Measurements from ENCODE around the gene MLX. TPM values are rescaled to one million over a fixed set of nuclear protein-coding genes. Genes with fewer than 3 reads are reported as not detected.
A peak's percentile ranks its signal among the peaks of the same experiment; 100 is the strongest.

MLX gene
- total and polyA plus RNA-seq, 10 of the 15 experiments (the other 5 are each of a cell fraction or from before 2014, with no cell fraction given) = 34.4 to 65.0 (median 44.4) TPM

DNA sequence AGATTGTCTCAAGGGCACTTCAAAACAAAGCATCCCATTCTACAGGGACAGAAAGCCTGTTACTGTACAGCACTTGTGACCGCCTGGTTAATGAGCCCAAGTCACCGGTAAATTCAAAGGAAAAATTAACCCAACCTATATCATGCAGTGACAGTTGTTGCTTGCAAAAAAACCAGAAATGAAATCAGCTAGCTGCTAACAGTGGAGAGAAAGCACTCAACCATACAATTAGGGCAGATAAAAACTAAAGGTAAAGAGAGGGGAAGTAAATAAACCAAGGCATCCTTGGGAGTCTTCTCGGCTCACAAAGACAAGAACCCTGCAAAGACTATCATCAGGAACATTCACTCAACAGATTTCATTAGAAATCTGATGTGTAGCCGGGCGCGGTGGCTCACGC lies 36.4 kb downstream of the MLX start:
- no peaks in the 10 kb centered on the region; the same call in 1 of the 2 replicates for H4K20me1 ChIP-seq (ENCODE audit: control insufficient read depth, insufficient read depth)
- FAIRE-seq (no peak), ATAC-seq (peak; percentile 61), DNase-seq (ENCODE audit: low read depth, low spot score) (no peak)
- POLR2A ChIA-PET = interaction anchor here (3.0 to 3.9 kb wide), 2 partner anchors 25 to 74 kb away, joined by 21 to 26 read pairs; partner anchors contain the start of genes PLEKHH3 and PSMC3IP
- CTCF ChIA-PET = no interaction called here
- in situ Hi-C loops (cut with MboI) = loop anchor here (25.0 kb wide), 1 partner anchor 609 kb away; the partner anchor contains the start of gene TMEM106A
- H3K79me2 ChIP-seq (ENCODE audit: control insufficient read depth, insufficient read depth, low read length) = peaks cover 74% of the 10 kb centered on the region
- no TSS peak for BruUV-seq (replicated peaks)
- H3K27me3 ChIP-seq (replicated peaks in 1 of 2; ENCODE audit: control insufficient read depth in 2 of 2, insufficient read depth in 2 of 2, low read length in 1 of 2) = no peaks in the 10 kb centered on the region
- intact Hi-C loops (cut with micrococcal nuclease; ENCODE audit: unreplicated experiment) = no loop called here
- WGBS (ENCODE audit: insufficient coverage, insufficient replicate concordance, low lambda C conversion rate, missing lambda C conversion rate) = 80% methylated on average over 7 of the region's 7 CpGs
- peaks cover 8% of the 10 kb centered on the region for H3K4me1 ChIP-seq (ENCODE audit: control insufficient read depth, insufficient read depth, low read length)
- no peaks in the 10 kb centered on the region for H3K9me3 ChIP-seq (replicated peaks; ENCODE audit: control insufficient read depth, insufficient read depth, low read length)
- peaks cover 0 to 4% of the 10 kb centered on the region in 2 experiments; a peak in 2 of 4 replicates for H3K36me3 ChIP-seq (ENCODE audit: control insufficient read depth in 2 of 2, insufficient read depth in 2 of 2, low read length in 1 of 2)
- peak overlapping the region; percentile 49; the same call in 1 of the 2 replicates for H3K4me3 ChIP-seq
- H3K27ac ChIP-seq (ENCODE audit: control insufficient read depth, insufficient read depth) = no peak overlapping the region
- RAD21 ChIA-PET (ENCODE audit: unreplicated experiment) = interaction anchor here (1.4 to 6.8 kb wide), 3 partner anchors 25 to 80 kb away, joined by 3 to 58 read pairs (median 43); partner anchors contain the start of genes PLEKHH3 and PSMC3IP
- peak overlapping the region; percentile 49 for H3K4me2 ChIP-seq (ENCODE audit: control insufficient read depth, insufficient read depth)
- H3K9ac ChIP-seq (ENCODE audit: control insufficient read depth, insufficient read depth, low read length) = peak overlapping the region; percentile 10; the same call in 1 of the 2 replicates
- no peak overlapping the region for H2AFZ ChIP-seq (ENCODE audit: control insufficient read depth, low read depth, low read length)
- SMC1A ChIA-PET (ENCODE audit: uncharacterized antibody, unreplicated experiment) = interaction anchor here (3.7 to 7.1 kb wide), 3 partner anchors 18 to 74 kb away, joined by 35 to 85 read pairs (median 69); partner anchors contain the start of genes CCR10, PLEKHH3 and PSMC3IP
- TF ChIP-seq CHD2 (IDR thresholded peaks at IDR 0.05; ENCODE audit: borderline replicate concordance, low read depth, low read length) (no peak), MLLT1 (IDR thresholded peaks at IDR 0.05) (0 out of 2 replicates have a peak, but pooled peaks have one; percentile 27)

DNA sequence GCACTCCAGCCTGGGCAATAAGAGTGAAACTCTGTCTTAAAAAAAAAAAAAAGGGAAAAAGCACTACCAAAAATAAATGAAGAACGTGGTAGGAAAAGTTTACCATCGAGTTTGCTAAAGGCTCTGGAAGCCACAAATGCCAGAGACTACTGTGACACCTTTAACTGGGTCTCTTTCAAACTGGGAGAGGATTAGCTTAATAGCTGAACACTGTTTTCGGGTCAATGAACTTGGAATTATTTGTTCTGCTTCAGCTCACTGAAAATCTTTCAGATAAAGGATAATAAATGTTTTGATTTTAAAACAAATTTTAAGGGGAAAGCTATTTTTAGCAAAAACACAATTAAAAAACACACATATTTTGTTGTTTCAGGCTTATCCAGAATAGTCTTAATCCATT lies 40.9 kb downstream of the MLX start:
- ChIA-PET POLR2A (interaction anchor here (0.5 to 6.9 kb wide), 18 partner anchors 9 to 930 kb away, joined by 3 to 93 read pairs (median 4); partner anchors contain the start of genes CCR10, PLEKHH3, PSMC3IP and TUBG2), RAD21 (ENCODE audit: unreplicated experiment) (interaction anchor here (0.6 to 6.8 kb wide), 11 partner anchors 11 to 161 kb away, joined by 3 to 57 read pairs (median 6); partner anchors contain the start of genes CCR10, PLEKHH3 and PSMC3IP), CTCF (interaction anchor here (0.6 to 3.5 kb wide), 12 partner anchors 11 to 675 kb away, joined by 3 to 49 read pairs (median 6); partner anchors contain the start of genes BECN1, CCR10, CNTNAP1 and NAGLU), SMC1A (ENCODE audit: uncharacterized antibody, unreplicated experiment) (interaction anchor here (0.6 to 7.1 kb wide), 12 partner anchors 10 to 1421 kb away, joined by 3 to 96 read pairs (median 6); partner anchors contain the start of genes CCR10, PLEKHH3, PSMC3IP and TUBG2)
- H3K27me3 ChIP-seq (replicated peaks in 1 of 2; ENCODE audit: control insufficient read depth in 2 of 2, insufficient read depth in 2 of 2, low read length in 1 of 2) = no peaks in the 10 kb centered on the region
- DNase-seq (ENCODE audit: low read depth, low spot score) (no peak), FAIRE-seq (no peak), ATAC-seq (no peak)
- H4K20me1 ChIP-seq (ENCODE audit: control insufficient read depth, insufficient read depth) = no peaks in the 10 kb centered on the region
- H3K9me3 ChIP-seq (replicated peaks; ENCODE audit: control insufficient read depth, insufficient read depth, low read length) = no peaks in the 10 kb centered on the region
- H3K4me1 ChIP-seq (ENCODE audit: control insufficient read depth, insufficient read depth, low read length) = peaks cover 4% of the 10 kb centered on the region
- intact Hi-C loops (cut with micrococcal nuclease; ENCODE audit: unreplicated experiment) (loop anchor here (2.0 kb wide), 1 partner anchor 29 kb away; no protein-coding TSS in a partner anchor), in situ Hi-C loops (cut with MboI) (loop anchor here (25.0 kb wide), 1 partner anchor 605 kb away; the partner anchor contains the start of gene TMEM106A)
- H3K27ac ChIP-seq (ENCODE audit: control insufficient read depth, insufficient read depth) = peak overlapping the region; percentile 90; the same call in 1 of the 2 replicates
- H3K4me3 ChIP-seq = peak overlapping the region; percentile 89
- 45% methylated on average over 3 of the region's 3 CpGs for WGBS (ENCODE audit: insufficient coverage, insufficient replicate concordance, low lambda C conversion rate, missing lambda C conversion rate)
- peaks cover 73% of the 10 kb centered on the region for H3K79me2 ChIP-seq (ENCODE audit: control insufficient read depth, insufficient read depth, low read length)
- H3K36me3 ChIP-seq (ENCODE audit: control insufficient read depth in 2 of 2, insufficient read depth in 2 of 2, low read length in 1 of 2) = peaks cover 3 to 10% of the 10 kb centered on the region in 2 experiments; a peak in 3 of 4 replicates
- no TSS peak for BruUV-seq (replicated peaks)
- no peak overlapping the region for H2AFZ ChIP-seq (ENCODE audit: control insufficient read depth, low read depth, low read length)
- peak overlapping the region; percentile 87 for H3K4me2 ChIP-seq (ENCODE audit: control insufficient read depth, insufficient read depth)
- peak overlapping the region; percentile 86 for H3K9ac ChIP-seq (ENCODE audit: control insufficient read depth, insufficient read depth, low read length)
- TF ChIP-seq, protein P1, sequence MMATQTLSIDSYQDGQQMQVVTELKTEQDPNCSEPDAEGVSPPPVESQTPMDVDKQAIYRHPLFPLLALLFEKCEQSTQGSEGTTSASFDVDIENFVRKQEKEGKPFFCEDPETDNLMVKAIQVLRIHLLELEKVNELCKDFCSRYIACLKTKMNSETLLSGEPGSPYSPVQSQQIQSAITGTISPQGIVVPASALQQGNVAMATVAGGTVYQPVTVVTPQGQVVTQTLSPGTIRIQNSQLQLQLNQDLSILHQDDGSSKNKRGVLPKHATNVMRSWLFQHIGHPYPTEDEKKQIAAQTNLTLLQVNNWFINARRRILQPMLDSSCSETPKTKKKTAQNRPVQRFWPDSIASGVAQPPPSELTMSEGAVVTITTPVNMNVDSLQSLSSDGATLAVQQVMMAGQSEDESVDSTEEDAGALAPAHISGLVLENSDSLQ (IDR thresholded peaks at IDR 0.05) = no peak
- no peak for TF ChIP-seq SMC3 (IDR thresholded peaks at IDR 0.05; ENCODE audit: borderline replicate concordance, low read length)
- no peak for TF ChIP-seq BCLAF1 (IDR thresholded peaks at IDR 0.05)
- no peak for TF ChIP-seq NR2C1 (IDR thresholded peaks at IDR 0.05)
- no peak for TF ChIP-seq ZZZ3 (IDR thresholded peaks at IDR 0.05; ENCODE audit: control insufficient read depth, insufficient read length, low read depth)
